Progenitor cell of endocrine pancreas (in vitro differentiated cells): Measurements from ENCODE around the gene WDFY3. TPM values are rescaled to one million over a fixed set of nuclear protein-coding genes. Genes with fewer than 3 reads are reported as not detected.
A peak's percentile ranks its signal among the peaks of the same experiment; 100 is the strongest.

Experiments
- DNase-seq: peaks from one replicate; pipeline ENCODE4 v3.0.0; 2021; ENCODE audit warnings: low spot score; ENCODE audit not compliant: unreplicated experiment
- H3K27ac Mint-ChIP-seq: 2 replicates; pipeline ENCODE4 v1.8.0; 2021; ENCODE audit warnings: mild to moderate bottlenecking, moderate library complexity, mixed read lengths
- H3K27me3 Mint-ChIP-seq: 2 replicates; pipeline ENCODE4 v1.8.0; 2021; ENCODE audit warnings: mixed read lengths
- H3K36me3 Mint-ChIP-seq: 2 replicates; pipeline ENCODE4 v1.8.0; 2022; ENCODE audit warnings: mixed read lengths; ENCODE audit not compliant: insufficient read depth
- H3K4me1 Mint-ChIP-seq: 2 replicates; pipeline ENCODE4 v1.8.0; 2021; ENCODE audit warnings: low read depth, mixed read lengths
- H3K4me3 Mint-ChIP-seq: 2 replicates; pipeline ENCODE4 v1.8.0; 2021; ENCODE audit warnings: low read depth, mild to moderate bottlenecking, moderate library complexity, mixed read lengths
- H3K9me3 Mint-ChIP-seq: 2 replicates; pipeline ENCODE4 v1.8.0; 2021; ENCODE audit warnings: low read depth, mixed read lengths
- total RNA-seq: library from RNA; stranded (reverse); gene quantifications from 2 replicates; pipeline ENCODE4 v1.2.1, GENCODE V29; 2021
- TF ChIP-seq, protein P1 (sequence below): fragments of 200-600 bp; sonication (generic); IDR thresholded peaks from one replicate; pipeline ENCODE4 v1.5.0; 2021; ENCODE audit warnings: antibody characterized with exemption, mild to moderate bottlenecking; ENCODE audit not compliant: unreplicated experiment

The WDFY3 gene
- total RNA-seq, 1 donor from 2014 or later: 115 TPM

DNA sequence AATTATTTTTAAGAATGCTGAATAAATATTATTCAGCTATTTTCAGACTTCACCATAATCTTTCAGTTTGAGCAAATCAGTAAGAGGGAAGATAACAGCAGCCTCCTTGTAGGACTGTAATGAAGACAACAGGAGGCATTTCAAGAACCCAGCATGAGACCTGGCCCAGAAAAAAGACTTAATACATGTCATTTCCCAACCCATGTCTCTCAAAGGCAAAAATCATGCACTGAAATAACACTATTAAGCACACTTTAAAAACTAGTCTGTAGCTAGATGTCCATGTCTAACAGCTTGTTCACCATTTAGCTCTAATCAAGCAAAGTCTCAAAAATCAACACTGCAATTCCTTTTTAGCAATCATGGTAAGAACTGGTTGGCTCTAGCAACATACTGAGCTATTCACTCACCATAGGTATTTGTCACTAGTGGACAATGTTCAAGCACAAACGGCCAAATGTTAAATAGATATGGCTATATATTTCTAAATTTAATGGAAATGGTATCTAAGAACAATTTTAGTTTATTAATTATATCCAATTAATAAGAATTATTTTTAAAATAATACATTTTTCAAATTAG, 109.9 kb downstream of the WDFY3 start:
- Mint-ChIP-seq H3K4me3 (no peak overlapping the region), H3K9me3 (no peaks in the 10 kb centered on the region), H3K27me3 (no peaks in the 10 kb centered on the region), H3K4me1 (peaks cover 19% of the 10 kb centered on the region), H3K36me3 (peaks cover 22% of the 10 kb centered on the region), H3K27ac (peak overlapping the region; percentile 10)
- TF ChIP-seq, protein P1, sequence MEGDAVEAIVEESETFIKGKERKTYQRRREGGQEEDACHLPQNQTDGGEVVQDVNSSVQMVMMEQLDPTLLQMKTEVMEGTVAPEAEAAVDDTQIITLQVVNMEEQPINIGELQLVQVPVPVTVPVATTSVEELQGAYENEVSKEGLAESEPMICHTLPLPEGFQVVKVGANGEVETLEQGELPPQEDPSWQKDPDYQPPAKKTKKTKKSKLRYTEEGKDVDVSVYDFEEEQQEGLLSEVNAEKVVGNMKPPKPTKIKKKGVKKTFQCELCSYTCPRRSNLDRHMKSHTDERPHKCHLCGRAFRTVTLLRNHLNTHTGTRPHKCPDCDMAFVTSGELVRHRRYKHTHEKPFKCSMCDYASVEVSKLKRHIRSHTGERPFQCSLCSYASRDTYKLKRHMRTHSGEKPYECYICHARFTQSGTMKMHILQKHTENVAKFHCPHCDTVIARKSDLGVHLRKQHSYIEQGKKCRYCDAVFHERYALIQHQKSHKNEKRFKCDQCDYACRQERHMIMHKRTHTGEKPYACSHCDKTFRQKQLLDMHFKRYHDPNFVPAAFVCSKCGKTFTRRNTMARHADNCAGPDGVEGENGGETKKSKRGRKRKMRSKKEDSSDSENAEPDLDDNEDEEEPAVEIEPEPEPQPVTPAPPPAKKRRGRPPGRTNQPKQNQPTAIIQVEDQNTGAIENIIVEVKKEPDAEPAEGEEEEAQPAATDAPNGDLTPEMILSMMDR: no peak
- no peak for DNase-seq

DNA sequence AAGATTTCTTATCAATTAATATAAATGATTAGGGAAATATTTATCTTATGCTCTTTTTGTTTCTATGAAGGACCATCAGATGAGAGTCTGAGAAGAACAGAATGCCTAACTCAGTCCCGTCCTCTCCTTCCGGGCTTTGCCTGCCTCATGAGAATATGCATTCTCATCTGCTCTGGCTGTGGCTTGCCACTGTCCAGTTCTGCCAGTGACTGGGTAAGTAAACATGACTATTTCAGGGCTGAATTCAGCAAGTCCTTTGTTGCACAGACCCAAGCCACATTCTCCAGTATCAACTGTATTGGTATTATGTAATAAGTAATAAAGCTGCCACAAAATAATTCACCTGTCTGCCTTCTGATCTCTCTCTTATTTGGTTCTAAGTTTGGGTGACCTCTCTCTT, 110.7 kb downstream of the WDFY3 start:
- no peak overlapping the region for H3K4me3 Mint-ChIP-seq
- peaks cover 24% of the 10 kb centered on the region for H3K36me3 Mint-ChIP-seq
- no peaks in the 10 kb centered on the region for H3K9me3 Mint-ChIP-seq
- TF ChIP-seq, protein P1: no peak
- H3K4me1 Mint-ChIP-seq: peaks cover 19% of the 10 kb centered on the region
- H3K27ac Mint-ChIP-seq: no peak overlapping the region
- no peaks in the 10 kb centered on the region for H3K27me3 Mint-ChIP-seq
- DNase-seq: no peak

DNA sequence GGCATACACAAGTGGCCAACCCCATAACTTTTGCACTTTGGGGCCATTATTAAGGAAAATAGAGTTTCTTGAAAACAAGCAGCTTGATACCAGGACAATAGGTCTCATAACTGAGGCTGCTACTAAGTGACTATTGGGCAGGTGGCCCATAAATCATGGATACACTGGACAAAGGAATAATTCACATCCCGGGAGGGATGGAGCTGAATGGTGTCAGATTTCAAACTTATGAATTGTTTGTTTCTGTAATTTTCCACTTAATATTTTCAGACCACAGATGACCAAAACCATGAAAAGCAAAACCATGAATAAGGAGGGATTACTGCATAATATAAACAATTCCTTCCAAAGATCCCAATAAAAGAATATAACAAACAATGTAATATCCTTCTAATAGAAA, 114.4 kb downstream of the WDFY3 start:
- Mint-ChIP-seq H3K9me3 (no peaks in the 10 kb centered on the region), H3K4me1 (peaks cover 12% of the 10 kb centered on the region), H3K27me3 (no peaks in the 10 kb centered on the region), H3K36me3 (peaks cover 35% of the 10 kb centered on the region), H3K4me3 (no peak overlapping the region), H3K27ac (no peak overlapping the region)
- TF ChIP-seq, protein P1: no peak
- DNase-seq: no peak

DNA sequence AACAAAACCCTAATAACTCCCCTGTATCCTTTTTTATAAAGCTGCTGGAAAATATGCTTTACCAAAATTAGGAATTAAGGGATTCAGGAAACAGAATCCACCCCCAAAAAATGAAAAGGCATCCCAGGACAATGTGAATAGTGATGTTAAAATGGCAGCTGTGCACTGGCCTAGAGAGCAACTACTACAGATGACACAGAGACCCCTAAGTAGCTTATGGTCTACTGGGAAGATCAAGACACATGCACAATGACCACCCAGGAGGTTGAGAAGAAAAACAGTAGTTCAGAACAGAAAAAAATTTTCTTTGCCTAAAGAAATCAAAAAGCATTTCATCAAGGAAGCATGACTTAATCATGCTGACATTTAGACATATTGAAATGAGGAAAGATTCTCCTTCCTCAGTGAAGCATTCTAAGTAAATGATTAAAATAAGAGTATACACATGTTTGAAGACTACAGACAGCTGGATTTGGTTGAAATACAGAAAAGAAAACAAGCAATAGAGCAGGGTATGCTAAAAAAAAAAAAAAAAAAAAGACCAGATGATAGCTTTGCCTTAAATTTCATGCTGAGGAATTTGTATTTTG, 117.3 kb downstream of the WDFY3 start:
- no peak for DNase-seq
- no peaks in the 10 kb centered on the region for H3K27me3 Mint-ChIP-seq
- peaks cover 5% of the 10 kb centered on the region for H3K4me1 Mint-ChIP-seq
- no peak overlapping the region for H3K4me3 Mint-ChIP-seq
- peaks cover 39% of the 10 kb centered on the region for H3K36me3 Mint-ChIP-seq
- H3K9me3 Mint-ChIP-seq: no peaks in the 10 kb centered on the region
- H3K27ac Mint-ChIP-seq: no peak overlapping the region
- TF ChIP-seq, protein P1: no peak

DNA sequence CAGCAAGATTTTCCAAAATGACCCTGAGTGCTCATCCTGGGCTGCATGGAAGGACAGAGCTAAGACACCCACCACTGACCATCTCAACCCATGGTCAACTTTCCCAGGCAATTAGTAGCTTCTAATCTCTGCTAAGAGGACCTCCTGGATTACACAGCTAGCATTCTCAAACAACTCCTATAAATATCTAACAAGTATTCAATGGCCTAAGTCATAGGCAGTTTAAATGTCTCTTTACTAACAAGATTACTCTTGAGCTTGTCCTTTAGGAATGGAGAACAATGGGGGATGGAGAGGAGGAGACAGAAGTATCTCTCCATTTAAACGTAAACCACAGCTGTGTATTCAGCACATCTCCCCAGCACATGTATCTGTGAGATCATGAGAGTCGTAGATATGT, 118.1 kb downstream of the WDFY3 start:
- peaks cover 5% of the 10 kb centered on the region for H3K4me1 Mint-ChIP-seq
- no peak for DNase-seq
- no peak overlapping the region for H3K4me3 Mint-ChIP-seq
- H3K27ac Mint-ChIP-seq: no peak overlapping the region
- H3K9me3 Mint-ChIP-seq: no peaks in the 10 kb centered on the region
- H3K27me3 Mint-ChIP-seq: no peaks in the 10 kb centered on the region
- H3K36me3 Mint-ChIP-seq: peaks cover 36% of the 10 kb centered on the region
- TF ChIP-seq, protein P1: no peak
